SW480 (cell line): ENCODE results near the gene RSPRY1.
"Not testable (repeated sequence)": the region's sequence is repeated elsewhere in the genome, so short reads cannot be mapped to it uniquely, and the experiment has no call there.

Experiments
- DNase-seq: peaks from one replicate; pipeline ENCODE4 v3.0.0-alpha.2; 2016; ENCODE audit warnings: low spot score

Gene RSPRY1

GRCh38 chr16:57255686-57256415, 69.7 kb downstream of the RSPRY1 start:
- DNase-seq: no peak

GRCh38 chr16:57256601-57257395, 70.7 kb downstream of the RSPRY1 start:
- DNase-seq: no peak

- DNase-seq: no peak
Observed at GRCh38 chr16:57257455-57258070, 71.4 kb downstream of the RSPRY1 start.

GRCh38 chr16:57258226-57258909, 72.2 kb downstream of the RSPRY1 start:
- no peak for DNase-seq

- DNase-seq: no peak
Observed at GRCh38 chr16:57258910-57259475, 72.9 kb downstream of the RSPRY1 start.

DNA sequence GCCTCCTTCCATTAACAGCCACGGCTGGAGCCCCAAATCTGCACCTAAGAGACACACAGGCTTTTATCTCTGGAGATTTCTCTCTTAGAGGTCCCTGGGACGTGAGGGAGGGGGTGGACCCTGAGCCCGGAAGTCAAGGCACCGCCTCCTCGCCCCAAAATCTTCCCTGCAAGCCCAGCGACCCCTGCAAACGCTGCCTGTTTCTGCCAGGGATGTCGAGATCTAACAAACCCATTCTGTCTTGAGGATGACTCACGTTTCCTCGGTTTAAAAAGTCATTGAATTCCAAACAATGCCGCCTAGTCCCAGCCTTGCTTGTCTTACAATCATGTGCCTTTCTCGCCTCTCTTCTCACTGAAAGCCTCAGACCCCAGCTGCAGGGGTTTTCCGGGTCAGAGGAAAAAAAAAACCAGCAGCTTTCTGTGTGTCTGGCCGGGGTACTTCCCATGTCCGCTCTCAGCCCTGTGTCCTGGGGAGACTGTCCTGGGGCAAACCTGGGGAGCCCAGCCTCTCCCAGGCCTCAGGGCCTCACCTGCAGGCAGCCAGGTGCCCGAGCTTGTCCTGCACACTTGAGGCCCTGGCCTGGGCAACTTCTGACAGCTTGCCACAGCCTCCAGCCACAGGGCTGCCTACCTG, 74.3 kb downstream of the RSPRY1 start:
- peak; percentile 26 for DNase-seq

DNA sequence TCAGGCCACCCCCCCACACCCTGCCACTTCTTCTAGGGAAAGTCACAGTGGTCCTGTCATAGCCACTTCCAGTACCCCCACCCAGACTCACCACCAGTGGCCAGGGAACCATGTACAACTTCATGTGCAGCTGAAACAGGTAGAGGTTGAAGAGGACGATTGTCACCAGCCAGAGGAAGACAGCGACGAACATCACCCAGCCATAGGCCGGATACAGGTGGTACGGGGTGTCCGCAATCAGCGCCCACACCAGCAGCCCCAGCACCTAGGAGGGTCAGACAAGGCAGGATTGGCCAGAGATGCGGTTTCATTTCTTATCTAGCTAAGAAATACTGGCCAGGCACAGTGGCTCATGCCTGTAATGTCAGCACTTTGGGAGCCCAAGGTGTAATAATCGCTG, 75.7 kb downstream of the RSPRY1 start:
- DNase-seq: no peak

- DNase-seq: no peak
Observed at GRCh38 chr16:57262841-57263540, 76.9 kb downstream of the RSPRY1 start.

DNA sequence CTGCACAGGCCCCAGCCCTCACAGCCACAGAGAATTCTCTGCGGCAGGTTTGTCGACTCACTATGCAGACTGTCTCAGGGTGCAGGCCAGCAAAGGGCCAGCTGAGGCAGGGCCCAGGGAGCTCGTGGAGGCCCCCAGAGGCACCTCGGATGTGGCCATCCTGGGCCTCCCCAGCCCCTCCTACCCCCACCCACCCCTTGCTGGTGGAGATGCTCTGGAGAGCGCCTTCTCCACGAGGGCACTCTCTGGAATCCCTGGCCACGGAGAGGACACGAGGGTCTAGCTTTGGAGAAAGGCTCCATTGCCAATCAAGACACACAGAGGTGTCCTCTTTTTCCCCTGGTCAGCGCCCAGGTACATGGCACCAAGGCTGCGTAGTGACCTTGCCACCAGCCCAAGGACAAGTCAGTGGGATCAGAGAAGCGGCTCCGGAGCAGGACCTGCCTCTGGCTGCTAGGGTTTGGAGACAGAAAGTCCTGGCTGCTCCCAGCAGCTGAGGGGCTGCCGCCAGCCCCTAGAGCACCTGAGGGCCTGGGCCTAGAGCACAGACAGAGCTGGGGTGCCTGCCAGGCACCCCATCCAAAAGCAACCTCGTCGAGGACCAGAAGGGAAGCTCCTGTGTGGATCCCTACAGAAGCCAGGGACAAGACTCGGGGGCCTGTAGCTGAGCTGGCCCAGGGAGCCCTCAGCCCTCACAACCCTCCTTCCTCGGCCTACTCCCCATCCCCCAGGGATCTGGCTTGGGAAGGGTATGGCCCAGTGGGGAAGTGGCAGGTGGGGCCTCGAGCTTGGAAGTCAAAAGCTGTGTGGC, 77.6 kb downstream of the RSPRY1 start:
- DNase-seq: no peak

- no peak for DNase-seq
Observed at GRCh38 chr16:57264381-57264780, 78.3 kb downstream of the RSPRY1 start.

DNA sequence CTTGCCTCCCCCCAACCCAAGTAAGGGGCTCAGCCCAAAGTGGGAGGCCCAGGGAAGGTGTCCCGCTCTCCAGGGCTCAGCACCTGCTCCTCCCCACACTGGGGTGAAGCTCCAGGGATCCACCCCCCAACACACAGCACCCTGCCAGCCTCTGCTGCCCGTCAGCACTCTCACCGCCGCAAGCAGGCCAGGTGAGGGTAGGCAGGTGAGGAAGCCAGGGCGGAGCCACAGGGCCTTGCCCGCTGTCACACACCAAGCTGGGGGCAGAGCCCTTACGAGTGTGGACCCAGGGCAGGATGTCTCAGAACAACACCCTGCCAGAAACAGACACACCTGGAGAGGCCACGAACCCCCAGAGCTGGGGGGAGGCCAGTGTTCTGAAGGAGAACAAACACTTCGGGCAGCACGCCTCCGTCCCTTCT, 78.8 kb downstream of the RSPRY1 start:
- DNase-seq: no peak

DNA sequence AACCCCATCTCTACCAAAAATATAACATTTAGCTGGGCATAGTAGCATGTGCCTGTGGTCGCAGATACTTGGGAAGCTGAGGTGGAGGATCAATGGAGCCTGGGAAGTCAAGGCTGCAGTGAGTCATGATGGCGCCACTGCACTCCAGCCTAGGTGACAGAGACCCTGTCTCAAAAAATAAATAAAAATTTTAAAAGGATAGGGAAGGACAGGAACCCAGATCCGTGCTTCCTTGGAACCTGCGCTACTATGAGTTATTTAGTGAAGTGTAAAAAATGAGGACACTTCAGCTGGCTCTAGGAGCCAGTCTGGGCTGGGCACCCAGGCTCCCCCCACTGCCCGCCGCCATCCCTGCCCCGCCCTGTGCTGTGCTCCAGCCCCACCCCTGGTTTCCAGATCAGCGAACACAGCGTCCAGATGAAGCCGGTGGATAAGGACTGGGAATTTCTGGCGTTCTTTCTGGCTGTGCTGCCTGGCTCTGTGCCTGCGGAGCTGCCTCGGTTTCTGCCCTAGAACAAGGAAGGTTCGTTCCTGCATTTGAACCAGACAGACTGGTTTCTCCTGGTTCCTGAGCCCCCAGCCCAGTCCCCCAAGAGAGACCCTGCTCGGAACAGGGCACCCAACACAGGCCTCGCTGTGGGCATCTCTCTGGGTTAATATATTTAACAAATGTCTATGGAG, 79.9 kb downstream of the RSPRY1 start:
- DNase-seq: peak; percentile 60

- DNase-seq: peak; percentile 42
Observed at GRCh38 chr16:57266531-57267260, 80.6 kb downstream of the RSPRY1 start.

DNA sequence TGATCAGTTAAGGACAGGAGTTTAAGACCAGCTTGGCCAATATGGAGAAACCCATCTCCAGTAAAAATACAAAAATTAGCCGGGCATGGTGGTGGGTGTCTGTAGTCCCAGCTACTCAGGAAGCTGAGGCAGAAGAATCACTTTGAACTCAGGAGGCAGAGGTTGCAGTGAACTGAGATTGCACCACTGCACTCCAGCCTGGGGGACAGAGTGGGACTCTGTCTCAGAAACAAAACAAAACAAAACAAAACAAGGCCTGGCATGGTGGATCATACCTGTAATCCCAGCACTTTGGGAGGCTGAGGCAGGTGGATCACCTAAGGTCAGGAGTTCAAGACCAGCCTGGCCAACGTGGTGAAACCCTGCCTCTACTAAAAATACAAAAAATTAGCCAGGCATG, 81.2 kb downstream of the RSPRY1 start:
- not testable (repeated sequence) for DNase-seq

GRCh38 chr16:57268804-57269800, 83.0 kb downstream of the RSPRY1 start:
- DNase-seq: no peak

DNA sequence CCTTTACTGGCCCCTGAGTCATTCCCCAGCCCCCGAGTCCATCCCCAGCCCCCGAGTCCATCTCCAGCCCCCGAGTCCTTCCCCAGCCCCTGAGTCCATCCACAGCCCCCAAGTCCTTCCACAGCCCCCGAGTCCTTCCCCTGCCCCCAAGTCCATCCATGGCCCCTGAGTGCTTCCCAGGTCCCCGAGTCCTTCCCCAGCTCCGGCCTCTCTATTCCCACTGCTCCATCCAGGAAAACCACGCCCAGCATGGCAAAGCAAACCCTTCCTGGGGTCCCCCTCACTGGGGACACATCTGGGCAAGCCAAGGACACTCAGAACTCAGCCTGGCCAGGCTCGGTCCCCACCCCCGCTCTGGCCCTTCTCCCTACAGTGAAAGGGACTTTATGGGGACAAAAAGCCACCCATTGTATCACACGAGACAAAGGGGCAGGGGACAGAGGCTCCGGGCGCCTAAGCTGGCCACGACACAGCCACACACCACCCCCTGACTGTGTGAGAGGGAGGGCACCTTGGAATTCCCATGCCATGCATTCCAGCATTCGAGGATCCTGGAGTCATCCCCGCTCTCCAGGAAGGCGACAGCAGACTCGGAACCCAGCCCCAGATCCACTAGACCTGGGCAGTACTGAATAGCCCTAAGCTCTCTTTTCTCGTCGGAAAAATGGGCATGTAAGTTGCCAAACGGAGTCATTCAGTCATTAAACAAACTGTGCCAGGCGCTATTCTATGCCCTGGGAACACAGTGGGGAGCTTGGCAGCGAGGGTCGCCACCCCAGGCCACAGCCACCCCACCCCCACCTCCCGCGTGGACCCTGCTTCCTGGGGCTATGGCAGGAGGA, 84.3 kb downstream of the RSPRY1 start:
- no peak for DNase-seq

GRCh38 chr16:57271063-57271345, 84.9 kb downstream of the RSPRY1 start:
- no peak for DNase-seq
